Ecto neural progenitor cell (in vitro differentiated cells): ENCODE results near the gene RFX4.
A peak's percentile ranks its signal among the peaks of the same experiment; 100 is the strongest.

Experiments used
- DNase-seq: peaks from one replicate; pipeline ENCODE4 v3.0.0-alpha.2; 2018; ENCODE audit warnings: low spot score

The RFX4 gene

DNA sequence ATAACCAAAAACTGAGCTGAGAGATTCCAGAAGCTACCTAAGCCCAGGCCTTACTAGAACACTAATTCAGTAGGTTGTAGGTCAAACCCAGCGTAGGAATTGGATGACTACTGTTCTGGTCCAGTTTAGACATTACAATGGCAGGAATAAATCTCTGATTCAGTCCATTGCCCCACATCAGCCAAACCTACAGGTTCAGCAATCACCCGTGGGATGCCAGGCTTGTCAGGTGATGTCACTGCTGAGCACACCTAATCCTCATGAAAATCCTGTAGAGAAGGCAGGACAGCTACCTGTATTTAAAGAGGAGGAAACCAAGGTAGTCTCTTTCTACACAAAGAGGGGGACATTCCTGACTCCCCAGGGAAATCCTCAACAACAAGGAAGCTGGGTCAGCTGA, 63.7 kb downstream of the RFX4 start:
- no peak for DNase-seq

DNA sequence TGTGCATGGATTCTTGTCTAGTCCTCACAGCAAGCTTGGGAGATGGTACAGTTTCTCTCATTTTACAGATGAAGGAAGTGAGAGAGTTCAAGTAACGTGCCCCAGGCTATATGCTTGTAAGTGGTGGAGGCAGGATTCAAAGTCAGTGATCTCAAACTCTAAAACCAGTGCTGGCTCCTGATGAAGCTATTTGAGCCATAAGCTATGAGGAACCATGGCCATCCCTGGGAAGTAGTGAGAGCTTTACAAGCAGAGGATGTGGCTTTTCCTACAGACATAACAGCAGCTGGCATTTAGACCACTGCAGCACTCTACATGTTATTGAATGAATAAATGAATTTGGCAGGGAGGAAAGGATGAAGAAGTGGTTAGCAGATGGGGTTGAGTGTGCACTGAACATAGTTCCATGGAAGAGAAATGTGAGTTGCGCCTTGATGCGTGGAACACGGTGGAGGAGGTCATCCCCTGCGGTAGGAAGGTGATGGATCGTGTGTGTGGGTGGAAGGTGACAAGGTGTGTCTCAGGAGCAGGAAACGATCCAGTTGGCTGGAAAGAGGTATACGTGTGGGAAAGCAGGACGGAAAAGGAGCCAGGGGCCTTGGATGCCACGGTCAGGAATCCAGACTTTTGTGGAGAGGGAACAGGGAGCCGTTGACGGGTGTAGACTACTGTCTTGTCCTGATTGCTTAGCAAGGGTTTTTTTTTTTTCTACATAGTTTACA, 65.2 kb downstream of the RFX4 start:
- no peak for DNase-seq

DNA sequence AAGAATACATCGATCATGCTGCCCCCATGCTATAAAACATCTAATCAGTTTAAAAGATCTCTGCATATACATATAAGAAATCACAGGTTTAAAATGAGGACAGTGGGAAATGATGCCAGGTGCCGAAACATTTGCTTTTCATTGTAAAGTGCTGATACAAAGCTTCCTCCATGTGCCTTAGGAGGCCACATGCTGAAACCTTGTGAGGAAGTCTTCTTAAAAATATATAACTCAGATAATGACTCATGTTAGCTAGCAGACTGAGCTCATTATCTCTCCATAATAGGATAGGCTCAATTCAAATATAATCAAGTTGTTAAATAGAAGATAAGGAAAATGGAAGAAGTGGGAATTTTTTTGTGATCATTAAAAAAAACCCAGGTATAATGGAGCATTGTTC, 65.9 kb downstream of the RFX4 start:
- DNase-seq, result no peak

DNA sequence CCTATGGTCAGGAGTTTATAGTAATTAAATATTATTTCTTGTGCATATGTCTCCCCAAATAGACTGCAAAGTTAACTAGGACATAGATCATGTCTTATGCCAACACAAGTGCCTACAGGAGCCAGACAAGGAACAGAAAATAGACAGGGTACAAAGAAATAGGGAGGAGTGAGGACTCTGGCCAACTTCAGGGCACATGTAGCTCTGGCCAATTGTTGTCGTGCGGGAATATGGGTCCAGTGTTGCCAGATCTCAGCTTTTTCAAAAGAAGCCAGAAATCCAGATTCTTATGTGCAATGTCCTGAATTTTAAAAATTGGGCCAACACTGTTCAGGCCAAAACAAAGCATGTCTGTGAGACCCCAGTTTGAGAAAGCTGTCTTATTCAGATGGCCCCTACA, 68.7 kb downstream of the RFX4 start:
- DNase-seq, result no peak

DNA sequence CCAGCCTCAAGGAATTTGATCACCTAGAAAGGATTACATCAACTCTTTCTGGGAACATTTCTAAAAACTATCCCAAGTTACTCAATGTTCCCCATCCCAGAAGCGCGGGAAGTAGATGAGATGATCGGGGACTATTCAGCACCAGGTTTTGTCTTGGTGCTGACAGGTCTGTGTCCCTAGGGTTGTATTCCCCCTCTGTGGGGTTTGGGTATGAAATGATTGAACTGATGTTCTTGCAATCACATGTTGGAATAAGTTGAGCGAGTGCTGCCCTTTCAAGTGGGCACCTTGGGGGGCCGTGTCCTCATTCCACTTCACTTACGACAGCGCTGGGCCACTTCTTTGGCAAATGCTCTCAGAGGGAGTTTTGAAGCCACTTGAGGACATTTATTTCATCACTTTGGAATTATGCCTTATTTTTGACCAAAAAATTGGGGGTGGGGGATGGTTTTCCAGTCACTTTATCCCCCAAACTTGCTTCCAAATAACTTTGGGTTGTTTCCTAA, 69.8 kb downstream of the RFX4 start:
- DNase-seq, result no peak

DNA sequence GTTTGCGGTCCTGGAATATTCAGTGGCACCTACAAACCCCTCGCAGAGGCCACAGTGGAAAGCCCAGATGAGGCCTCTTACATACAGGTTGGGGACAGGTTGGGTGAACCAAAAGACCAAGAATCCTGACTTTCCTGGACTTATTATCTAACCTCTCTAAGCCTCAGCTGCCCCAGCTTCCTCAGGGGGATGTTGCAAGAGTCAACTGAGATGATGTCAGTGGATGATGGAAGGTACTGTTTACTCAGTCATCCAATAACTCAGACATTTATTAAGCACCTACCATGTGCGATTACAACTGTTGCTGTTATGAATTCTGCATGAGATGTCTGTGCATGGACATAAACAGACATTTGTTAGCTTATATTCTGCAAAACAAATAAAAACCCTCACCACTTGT, 72.8 kb downstream of the RFX4 start:
- DNase-seq, result no peak

DNA sequence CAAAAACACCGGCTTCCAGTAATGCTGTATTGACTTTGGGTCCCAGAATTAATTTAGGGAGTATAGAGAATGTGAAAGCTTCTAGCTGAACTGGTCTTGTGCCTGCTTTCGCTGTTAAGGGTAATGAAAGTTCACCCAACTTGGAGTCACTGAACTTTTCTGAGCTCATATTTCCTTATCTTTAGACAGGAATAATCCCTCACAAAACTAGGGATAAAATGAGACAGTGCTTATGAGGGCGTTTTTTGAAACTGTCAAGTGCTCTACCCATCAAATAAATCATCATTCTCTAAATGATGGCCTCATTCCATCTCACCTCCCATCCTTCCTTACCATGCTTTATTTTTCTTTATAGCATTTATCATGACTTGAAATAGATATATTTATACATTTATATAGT, 74.7 kb downstream of the RFX4 start:
- no peak for DNase-seq

DNA sequence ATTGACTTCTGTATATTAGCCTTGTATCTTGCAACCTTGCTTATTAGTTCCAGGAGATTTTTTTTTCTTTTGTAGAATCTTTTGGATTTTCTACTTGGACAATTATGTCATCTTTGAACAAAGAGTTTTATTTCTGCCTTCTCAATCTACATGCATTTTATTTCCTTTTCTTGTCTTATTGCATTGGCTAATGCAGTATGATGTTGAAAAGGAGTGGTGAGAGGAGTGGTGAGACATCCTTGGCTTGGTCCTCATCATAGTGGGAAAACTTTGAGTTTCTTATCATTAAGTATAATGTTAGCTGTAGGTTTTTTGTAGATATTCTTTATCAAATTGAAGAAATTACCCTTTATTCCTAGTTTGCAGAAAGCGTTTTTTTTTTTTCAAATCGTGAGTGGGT, 80.6 kb downstream of the RFX4 start:
- no peak for DNase-seq

DNA sequence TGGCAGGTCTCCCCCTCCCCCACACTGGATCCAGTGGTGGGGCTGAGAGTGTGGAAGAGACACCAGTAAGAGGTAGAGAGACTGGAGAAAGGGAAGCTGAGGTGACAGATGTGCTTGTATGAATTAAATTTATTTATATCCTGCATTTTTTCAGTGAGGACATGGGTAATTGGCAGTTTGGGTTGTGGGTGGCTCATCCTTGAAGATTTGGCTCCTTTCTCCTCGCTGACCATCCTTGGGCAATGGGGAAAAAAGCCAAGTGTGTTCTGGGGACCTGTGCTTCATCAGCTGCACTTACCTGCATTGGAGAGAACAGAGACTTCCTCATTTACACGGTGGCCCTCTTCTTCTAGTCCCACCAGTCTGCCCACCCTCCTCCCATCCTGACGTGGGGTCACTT, 86.4 kb downstream of the RFX4 start:
- no peak for DNase-seq

DNA sequence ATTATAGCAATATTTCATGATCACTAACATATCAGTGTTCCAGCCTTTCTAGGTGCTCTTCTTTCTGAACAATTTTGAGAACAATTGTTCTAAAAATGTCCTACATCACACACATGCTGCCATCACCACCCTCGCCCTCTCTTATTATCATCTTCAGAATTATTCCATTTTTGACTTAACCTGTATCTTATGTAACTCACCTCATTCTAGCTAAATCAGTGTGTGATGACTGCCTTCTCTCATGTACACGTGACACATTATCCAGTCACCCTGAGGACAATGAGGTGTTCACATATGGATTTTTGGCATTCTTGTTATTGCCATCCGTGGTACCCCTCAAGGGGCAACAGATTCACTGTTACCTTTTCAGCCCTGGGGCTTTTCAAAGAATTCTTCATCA, 87.3 kb downstream of the RFX4 start:
- DNase-seq, result no peak

DNA sequence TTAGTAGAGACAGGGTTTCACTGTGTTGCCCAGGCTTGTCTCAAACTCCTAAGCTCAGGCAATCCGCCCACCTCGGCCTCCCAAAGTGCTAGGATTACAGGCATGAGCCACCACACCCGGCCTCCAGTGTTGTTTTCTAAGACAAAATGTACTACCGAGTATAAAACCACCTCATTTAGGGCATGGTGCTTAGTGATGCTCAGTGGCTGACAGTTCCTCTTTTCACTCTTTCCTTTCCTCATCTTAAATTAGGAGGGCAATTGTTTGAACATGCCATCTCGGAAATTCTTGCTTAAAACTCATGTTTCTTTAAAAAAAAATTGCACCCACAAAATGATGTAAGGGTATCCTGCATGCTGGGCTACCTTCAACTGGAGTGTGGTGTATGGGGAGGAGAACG, 89.0 kb downstream of the RFX4 start:
- DNase-seq, result no peak

DNA sequence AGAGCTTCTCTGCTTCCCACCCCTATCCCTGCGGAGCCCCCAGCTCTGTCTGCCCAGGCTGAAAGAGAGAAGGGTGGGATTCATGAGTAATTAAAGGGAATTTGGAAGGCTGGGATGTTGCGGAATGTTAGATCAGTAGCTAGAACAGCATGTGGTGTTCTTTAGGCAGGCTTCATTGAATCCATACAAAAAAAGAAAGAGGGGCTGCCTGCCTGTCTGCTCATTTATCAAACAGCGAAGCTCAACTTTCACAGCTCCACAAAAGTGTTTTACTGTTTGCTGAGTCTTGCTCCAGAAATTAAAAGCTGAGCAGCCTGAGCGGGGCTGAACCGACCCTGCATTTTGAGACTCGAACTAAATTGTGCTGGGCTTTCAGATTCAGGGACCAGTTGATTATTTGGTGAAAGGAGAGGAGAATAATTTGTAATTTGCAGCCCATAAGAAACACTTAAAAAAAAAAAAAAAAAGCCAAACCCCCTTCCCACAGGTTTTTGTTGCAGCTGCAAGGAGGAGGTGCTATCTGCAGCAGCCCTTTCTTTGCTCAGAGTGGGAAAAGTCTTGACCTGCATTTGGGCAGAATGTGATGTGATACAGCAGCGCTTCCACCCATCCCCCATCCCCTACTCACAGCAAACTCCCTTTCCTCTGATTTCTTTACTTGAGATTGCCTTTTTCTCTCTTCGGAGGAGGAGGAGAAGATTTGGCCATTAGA, 89.7 kb downstream of the RFX4 start:
- DNase-seq, result peak; percentile 66

DNA sequence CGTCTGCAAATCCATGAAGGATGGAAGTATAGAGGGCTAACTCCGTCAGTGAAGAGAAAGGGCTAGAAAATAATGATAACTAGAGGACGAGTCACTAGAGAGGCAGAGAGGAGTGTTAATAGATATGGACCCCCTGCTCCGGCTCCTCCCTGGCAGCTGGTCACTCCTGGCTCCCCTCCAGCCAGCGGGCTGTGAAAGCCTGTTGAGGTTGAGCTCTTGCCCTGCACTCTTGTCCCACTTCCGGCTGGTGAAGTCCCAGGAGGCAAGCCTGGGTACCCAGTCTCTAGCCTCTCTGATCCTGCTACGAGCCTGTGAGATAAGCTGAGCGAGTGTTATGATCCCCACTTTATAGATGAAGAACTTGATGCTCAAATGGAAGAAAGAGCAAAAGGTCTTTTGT, 90.3 kb downstream of the RFX4 start:
- peak; percentile 53 for DNase-seq

DNA sequence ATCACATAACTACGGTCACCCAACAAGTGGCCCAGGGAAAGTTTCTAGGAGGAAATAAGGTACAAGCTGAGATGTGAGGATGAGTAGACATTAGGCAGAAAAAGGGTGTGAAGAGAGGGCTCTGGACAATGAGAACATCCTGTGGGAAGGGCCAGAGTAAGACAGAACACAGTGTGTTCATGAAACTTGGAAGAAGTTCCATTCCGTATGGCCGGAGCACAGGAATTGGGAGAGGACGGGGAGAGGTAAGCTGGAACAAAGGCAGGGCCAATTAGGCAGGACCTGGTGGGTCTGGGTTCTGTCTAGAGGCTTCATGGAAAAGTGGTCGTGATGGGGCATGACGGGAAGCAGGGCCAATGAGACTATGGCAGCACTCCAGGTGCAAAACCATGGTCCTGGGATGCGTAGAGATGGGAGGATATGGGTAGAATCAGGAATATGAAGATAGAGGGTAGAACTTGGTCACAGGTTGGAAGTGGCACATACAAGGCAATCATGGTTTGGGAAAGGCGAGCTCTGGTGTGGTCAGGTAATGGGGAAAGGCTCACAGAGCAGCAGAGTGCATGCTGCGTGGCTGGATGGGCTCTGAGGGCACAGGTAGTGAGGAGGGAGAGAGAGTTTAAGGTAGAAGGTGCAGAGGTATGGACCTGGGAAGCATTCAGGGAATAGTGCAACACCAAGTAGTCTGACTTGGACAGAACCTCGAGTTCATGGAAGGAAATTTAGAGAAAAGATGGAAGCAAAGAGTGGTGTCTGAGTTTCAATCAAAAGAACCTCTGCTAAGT, 93.0 kb downstream of the RFX4 start:
- peak; percentile 37 for DNase-seq

DNA sequence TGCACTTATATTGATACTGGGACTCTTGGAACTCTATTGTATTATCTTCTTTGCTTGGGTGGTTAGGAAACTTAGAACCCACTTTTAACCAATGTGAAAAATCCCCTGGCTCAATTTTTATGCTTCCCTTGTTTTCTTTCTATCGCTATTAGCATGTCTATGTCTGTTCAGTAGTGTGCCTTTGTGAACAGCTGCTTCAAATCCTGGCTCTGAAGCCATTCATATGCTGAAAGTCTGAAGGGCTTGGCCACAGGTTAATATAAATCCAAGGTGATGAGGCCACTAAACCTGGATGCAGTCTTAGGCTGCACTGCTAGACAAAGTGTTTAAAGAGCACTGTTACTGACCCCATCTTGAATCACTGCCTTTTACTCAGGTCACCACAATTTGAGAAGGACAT, 96.8 kb downstream of the RFX4 start:
- no peak for DNase-seq

DNA sequence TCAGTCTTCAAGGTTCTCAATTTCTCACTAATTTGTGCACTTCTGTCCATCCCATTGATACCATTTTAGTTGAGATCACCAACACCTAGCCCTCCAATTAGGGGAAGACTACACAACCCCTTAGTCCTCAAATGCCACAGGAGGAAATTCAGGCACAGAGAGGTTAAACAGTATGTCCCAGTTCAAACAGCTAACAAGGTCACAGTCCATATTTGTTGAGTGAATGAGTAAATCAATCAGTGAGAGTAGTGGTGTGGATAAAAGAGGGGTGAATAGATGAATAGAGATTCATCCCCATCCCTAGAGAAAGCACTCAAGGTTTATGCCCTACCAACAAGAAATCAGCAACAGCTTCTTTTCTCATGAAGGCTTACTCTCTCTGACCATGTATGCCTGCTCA, 97.5 kb downstream of the RFX4 start:
- no peak for DNase-seq

DNA sequence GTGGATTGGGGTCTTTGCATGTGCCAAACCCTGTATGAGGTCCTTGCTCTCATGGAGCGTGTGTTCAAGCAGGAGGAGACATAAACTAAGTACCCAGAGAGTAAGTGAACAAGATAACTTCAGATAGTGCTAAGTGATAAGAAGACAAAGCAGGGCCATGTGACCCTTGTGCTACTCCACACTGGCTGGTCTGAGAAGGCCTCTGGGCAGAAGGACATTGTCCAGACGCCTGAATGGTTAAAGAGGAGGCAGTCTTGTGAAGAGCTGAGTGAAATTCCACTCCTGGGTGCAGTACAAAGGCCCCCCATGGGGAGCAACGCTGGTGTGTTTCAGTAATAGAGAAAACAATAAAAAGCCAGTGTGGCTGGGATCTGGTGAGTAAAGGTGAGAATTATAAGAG, 98.4 kb downstream of the RFX4 start:
- DNase-seq, result peak; percentile 46

DNA sequence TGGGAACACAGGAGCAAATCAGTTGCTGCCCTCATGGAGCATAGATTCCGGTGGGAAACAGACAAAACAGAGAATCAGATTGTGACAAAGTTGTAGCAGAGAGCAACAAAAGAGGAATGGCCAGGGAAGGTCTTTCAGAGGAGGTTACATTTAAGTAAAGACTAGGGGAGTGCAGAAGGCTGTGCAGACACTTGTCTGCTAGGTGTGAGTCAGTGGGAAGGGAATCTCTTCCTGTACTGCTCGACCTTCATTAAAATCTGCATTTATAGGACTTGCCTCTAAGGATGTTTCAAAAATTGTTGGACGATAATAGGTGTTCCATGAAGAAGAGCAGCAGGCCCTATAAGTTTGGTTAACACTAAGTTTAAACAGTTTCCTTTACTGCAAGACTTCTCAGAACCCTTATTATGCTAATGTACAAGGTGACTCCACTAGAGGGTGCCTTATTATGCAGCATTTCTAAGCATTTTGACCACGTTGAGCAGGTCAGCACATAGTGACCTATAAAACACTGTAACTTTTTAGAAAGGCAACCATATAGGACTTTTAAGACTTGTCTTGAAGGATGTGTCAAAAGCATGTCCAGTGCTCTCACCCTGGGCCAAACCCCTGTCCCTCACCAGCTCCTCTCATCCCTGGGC, 99.9 kb downstream of the RFX4 start:
- DNase-seq, result no peak

DNA sequence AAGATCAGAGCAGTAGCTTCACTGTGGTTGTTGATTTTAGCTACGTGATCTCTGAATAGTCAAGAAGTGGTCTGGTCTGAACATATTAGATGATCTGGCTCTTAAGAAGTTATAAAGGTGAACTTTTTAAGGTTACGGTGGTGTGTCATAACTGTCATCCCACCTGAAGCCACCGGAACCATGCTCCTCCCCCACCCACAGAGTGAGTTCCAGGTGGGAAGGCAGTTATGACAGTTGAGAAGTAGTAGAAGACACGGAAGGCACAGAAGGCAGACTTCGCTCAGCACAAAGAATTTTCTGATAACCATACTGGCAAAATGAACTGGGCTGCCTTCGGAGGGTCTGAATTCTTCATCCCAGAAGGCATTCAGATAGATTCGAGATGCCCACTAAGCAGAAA, 101.7 kb downstream of the RFX4 start:
- no peak for DNase-seq

DNA sequence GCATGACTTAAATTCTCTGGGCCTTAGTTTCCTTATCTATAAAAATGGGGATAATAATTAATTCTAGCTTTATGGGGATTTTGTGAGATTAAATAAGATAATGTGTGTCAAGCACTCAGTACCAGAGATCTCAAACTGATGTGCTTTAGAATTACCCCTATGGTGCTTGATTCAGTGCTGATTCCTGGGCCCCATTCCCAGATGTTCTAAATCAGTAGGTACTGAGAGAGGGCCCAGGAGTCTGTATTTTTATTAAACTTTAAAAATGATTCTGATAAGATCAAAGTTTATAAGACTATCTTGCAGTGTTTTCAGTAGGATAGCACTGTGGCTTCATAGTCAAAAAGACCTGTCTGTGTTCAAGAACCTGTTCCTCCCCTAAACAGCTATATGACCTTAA, 102.6 kb downstream of the RFX4 start:
- DNase-seq, result no peak

DNA sequence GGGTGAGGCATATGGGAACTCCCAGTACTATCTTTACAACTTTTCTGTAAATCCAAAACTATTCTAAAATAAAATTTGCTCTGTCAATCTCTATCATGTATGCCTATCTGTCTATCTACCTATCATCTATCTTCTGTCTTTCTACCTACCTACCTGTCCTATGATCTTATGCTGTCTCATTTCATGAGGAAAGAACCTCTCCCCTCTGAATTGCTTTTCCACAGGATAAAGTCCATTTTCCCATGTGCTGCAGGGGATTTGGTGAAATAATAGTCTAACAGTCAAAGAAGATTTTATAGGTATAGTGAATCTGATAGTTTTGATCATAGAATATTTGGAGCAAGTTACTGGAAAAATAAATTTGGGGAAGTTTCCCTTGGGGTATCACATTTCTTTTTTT, 104.9 kb downstream of the RFX4 start:
- DNase-seq, result no peak

DNA sequence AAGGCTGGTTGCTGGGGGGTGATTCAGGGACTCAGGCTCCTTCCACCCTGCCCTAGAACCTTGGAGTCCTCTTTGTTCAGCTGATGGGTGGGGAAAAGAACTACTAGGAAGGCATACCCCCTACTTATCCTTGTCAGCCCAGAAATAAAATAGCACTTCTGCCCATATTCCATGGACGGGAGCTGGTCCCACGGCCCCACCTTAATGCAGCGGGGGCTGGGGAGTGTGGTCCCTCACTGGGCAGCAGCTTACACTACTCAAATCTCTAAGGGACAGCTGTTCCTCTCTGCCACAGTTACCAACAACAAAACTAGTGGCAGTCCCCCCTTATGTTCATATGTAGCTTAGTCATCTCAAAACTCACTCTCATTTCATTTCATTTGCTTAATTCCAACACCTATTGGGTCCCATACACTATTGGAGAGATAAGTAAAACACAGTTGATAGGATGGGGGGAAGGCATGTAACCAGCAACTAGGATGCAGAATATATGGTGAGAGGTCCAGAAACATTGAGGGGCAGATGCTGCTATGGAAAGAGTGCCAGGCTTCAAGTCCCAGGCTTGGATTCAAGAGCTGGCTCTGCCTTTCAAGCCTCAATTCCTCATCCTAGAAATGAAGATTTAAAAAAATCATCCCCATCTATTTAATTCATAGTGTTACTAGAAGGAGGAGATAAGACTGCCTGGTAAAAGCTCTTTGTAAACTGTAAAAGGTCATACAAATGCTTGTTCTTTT, 107.9 kb downstream of the RFX4 start:
- no peak for DNase-seq
